NK-92 treated with Interleukin-12 subunit alpha and Interleukin-12 subunit beta, amount 100 ng/mL, for 24 hours (cell line): ENCODE measurements around the gene MORC4.

Source experiments
- DNase-seq: peaks from one replicate; lab custom pipeline; 2025; lab: John Stamatoyannopoulos, UW

The MORC4 gene

DNA sequence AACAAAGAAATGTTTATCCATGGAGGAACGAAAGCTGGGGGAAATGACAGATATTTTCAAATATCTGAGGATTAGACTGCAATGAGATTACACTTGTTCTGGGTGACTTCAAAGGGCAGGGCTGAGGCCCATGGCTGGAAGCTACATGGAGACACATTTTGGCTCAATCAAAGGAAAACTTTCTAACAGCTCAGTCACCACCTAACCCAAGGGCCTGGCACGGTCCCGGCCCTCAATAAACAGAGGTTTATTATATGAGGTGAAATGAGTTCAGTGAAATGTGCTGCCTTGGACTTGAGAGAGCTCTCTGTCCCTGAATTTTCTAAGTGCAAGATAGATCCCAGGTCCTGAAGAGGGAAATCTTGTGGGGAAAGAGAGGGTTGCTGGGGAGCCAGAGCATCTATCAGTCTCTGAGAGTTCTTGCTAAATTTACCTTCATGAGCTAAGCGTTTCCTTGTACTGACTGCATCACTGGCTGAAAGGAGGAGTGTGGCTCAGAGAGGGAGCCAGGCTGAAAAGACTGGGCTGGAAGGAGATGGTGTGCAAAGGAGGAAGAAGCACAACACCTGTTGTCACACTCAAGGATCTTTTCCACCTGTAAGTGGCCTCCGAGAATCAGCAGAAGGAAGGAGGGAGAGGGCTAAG, 94.8 kb downstream of the MORC4 start:
- no peak for DNase-seq

GRCh38 chrX:106903856-106904528, 96.0 kb downstream of the MORC4 start:
- DNase-seq = no peak

GRCh38 chrX:106903291-106903824, 96.7 kb downstream of the MORC4 start, which contains the start of gene RIPPLY1:
TSS of gene RIPPLY1 (minus strand) at chrX:106903341. CDS start at chrX:106903287, 54 bp downstream.
- DNase-seq = no peak

- DNase-seq = no peak
Measured at GRCh38 chrX:106902684-106903083, 97.3 kb downstream of the MORC4 start.

DNA sequence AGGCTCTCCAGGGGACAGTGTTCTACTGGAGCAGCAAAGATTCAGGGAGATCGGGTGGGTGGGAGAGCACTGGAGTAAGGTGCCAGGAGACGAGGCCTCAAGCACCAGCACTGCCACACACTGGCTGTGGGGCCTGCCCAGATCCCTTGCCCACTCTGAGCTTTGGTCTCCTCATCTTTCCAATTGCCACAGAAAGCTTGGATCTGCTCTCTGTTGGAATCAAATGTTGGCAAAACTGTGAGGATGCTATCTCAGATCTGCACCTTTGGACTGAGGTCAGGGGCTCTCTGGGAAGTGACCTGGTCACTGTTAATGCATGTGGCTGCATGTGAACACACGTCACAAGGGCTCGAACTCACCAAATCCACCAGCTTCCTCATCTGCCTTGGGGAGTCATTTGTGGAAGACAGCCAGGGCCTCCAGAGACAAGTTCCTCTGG, 98.2 kb downstream of the MORC4 start:
- no peak for DNase-seq

- DNase-seq = no peak
Measured at GRCh38 chrX:106901341-106901740, 98.7 kb downstream of the MORC4 start.

- no peak for DNase-seq
Measured at GRCh38 chrX:106899841-106900240, 100.2 kb downstream of the MORC4 start.

GRCh38 chrX:106899276-106899675, 100.7 kb downstream of the MORC4 start:
- DNase-seq = no peak

DNA sequence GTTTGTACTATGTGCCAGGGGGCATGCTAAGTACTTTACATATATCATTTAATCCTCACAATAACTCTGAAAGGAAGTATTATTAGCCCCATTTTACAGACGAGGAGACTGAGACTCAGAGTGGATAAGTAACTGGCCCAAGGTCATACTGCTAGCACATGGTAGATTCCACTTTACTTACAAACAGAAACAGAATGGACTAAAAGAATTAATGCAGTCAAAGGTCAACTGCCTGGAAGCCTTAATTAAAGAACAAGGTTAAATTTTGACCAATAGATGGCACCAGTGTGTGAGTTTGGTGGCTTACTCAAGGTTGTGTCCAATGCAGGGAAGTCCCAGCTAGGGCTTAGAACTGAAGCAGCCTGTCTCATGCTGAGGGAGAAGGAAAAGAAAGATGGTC, 101.5 kb downstream of the MORC4 start:
- no peak for DNase-seq

- DNase-seq = no peak
Measured at GRCh38 chrX:106897259-106897658, 102.8 kb downstream of the MORC4 start.

DNA sequence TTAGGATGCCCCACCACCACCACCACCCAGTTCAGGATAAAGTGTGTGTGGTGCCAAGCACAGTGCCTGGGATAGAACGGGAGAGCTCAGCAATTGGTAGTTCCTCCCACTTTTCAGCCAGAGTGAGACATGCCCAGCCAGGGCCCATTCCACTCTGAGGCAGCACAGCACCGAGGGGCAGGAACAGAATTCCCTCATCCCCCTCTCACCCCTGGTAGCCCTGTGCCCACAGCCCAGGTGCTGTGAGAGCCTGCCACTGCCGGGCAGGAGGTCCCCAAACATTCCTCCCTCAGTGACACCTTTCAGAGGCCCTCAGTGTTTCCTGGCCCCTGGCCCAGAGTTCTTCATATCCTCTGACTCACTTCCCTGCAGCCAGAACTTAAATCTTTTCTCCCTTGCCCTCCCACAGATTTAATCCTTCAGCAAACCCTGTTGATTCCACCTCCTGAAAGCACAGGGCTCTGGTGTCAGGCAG, 105.0 kb downstream of the MORC4 start:
- no peak for DNase-seq

DNA sequence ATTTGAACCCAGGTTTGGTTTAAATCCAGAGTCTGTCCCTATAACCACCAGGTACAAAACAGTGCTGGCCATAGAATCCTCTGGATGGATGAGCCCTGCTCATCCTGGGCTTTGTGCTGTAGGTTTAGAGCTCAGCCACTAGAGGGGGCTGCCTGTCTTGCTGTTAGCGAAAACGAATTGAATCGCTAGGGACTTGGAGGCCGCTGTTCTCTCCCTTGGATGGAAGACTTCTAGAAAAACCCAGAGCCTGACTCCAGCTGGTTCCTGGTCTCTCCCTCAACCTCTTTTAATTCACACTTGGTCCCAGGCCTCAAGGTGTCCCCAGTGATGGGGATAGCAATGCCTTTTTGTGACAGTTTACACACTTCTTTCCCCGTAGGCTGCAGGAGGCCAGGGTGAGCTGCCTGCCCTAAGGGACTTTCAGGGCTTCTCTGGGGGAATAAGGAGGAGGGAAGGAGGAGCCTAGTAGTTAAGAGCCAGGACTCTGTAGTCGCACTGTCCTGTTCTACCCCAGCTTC, 105.6 kb downstream of the MORC4 start:
- DNase-seq = no peak

- DNase-seq = no peak
Measured at GRCh38 chrX:106891762-106892460, 108.1 kb downstream of the MORC4 start.
